ENCODE results near the gene GALNT9.

- TF ChIP-seq FOXA1 (IDR thresholded peaks at IDR 0.05) = no peak
- TF ChIP-seq SP1 (IDR thresholded peaks at IDR 0.05) = no peak
- TF ChIP-seq ARNT (IDR thresholded peaks at IDR 0.05) = no peak
- TF ChIP-seq SUZ12 (IDR thresholded peaks at IDR 0.05) = no peak
- TF ChIP-seq FOXM1 (IDR thresholded peaks at IDR 0.05; ENCODE audit: borderline replicate concordance) = no peak
- TF ChIP-seq L3MBTL2 (conservative IDR thresholded peaks at IDR 0.05) = no peak
- no peak for TF ChIP-seq ZNF384 (IDR thresholded peaks at IDR 0.05)
- no peak for TF ChIP-seq TARDBP (IDR thresholded peaks at IDR 0.05)
- no peak for TF ChIP-seq PKNOX1 (IDR thresholded peaks at IDR 0.05)
- TF ChIP-seq BHLHE40 (IDR thresholded peaks at IDR 0.05; ENCODE audit: borderline replicate concordance) = no peak
- no peak for TF ChIP-seq FOXK2 (IDR thresholded peaks at IDR 0.05)
- no peak for TF ChIP-seq HDGF (IDR thresholded peaks at IDR 0.05; ENCODE audit: borderline replicate concordance)
Measured at GRCh38 chr12:132280406-132280805, 49.0 kb downstream of the GALNT9 start.

Measured in HEK293T (cell line).